Measurements from ENCODE around the gene GLIPR2.

GLIPR2 gene

DNA sequence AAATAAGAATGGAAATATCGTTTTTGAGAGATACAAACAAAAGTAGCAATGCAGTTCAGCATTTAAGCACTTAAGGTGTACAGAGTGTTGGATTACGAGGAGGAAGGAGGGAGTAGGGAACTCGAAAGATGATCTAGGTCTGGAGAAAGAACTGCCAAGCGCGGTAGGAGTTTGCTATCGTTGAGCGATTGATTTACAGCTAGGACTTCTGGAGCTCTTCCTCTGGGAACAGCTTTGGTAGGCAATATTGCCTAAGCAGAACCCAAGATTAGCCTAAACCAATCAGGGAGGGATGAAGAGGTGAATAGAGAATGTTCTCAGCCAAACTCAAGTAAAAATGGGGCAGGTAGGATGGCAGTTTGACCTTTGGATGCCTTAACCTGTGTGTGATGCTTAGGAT lies 55.2 kb downstream of the GLIPR2 start:
- Histone ChIP-seq H3K27ac (ENCODE audit: extremely low read depth, low read depth, low read length) (no peak overlapping the region; the same call in 1 of the 2 replicates), H3K4me1 (ENCODE audit: control insufficient read depth, insufficient read depth, low read length) (0 out of 2 replicates have a peak, but pooled peaks cover 6% of the 10 kb centered on the region), H3K4me3 (ENCODE audit: low read depth, low read length) (peak overlapping the region; percentile 93), H3K9me3 (ENCODE audit: control insufficient read depth, insufficient read depth, low read depth, low read length) (no peaks in the 10 kb centered on the region), H3K36me3 (ENCODE audit: control insufficient read depth in 2 of 2, insufficient read depth in 1 of 2, low read length in 2 of 2) (peaks cover 0 to 24% of the 10 kb centered on the region in 2 experiments; a peak in 2 of 3 replicates)
- ChIA-PET CTCF (interaction anchor here (0.8 to 3.6 kb wide), 8 partner anchors 10 to 237 kb away, joined by 3 to 28 read pairs (median 8); no protein-coding TSS in a partner anchor), POLR2A (interaction anchor here (0.8 to 2.6 kb wide), 5 partner anchors 25 to 117 kb away, joined by 3 to 18 read pairs (median 7); partner anchors contain the start of genes GLIPR2 and GNE)
- TF ChIP-seq SP2 (tag by site-specific recombination; IDR thresholded peaks at IDR 0.05) (peak; percentile 30), ZBTB17 (tag by site-specific recombination; IDR thresholded peaks at IDR 0.05) (peak; percentile 24; the same call in 1 of the 2 replicates), ZNF341 (tag by site-specific recombination; IDR thresholded peaks at IDR 0.05; ENCODE audit: low read depth) (peak; percentile 87), KLF16 (tag by site-specific recombination; IDR thresholded peaks at IDR 0.05) (no peak), ZNF112 (tag by site-specific recombination; IDR thresholded peaks at IDR 0.05) (no peak)

DNA sequence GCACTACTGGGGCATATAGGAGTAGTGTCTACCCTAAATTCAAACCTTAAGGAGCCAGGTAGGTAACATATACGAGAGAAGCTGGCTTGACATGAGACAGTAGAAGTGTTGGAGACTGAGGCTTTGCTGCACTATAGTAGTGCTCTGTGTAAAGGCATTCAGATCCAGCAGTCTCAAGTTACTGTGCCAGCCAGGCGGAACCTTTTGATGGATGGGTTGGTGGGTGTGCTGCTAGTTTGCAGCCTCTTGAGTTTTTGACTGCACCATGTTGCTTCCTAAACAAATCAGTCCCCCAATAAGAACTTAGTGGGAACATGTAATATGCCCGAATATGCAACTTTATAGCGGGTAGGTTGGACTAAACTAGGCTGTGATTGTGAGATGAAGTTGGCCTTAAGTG lies 55.7 kb downstream of the GLIPR2 start:
- Histone ChIP-seq H3K27ac (ENCODE audit: extremely low read depth, low read depth, low read length) (no peak overlapping the region), H3K9me3 (ENCODE audit: control insufficient read depth, insufficient read depth, low read depth, low read length) (no peaks in the 10 kb centered on the region), H3K4me1 (ENCODE audit: control insufficient read depth, insufficient read depth, low read length) (0 out of 2 replicates have a peak, but pooled peaks cover 6% of the 10 kb centered on the region), H3K36me3 (ENCODE audit: control insufficient read depth in 2 of 2, insufficient read depth in 1 of 2, low read length in 2 of 2) (peaks cover 0 to 29% of the 10 kb centered on the region in 2 experiments; a peak in 2 of 3 replicates), H3K4me3 (ENCODE audit: low read depth, low read length) (peak overlapping the region; percentile 93)
- ChIA-PET CTCF (interaction anchor here (1.1 to 3.6 kb wide), 5 partner anchors 10 to 237 kb away, joined by 3 to 28 read pairs (median 5); no protein-coding TSS in a partner anchor), POLR2A (interaction anchor here (0.8 to 2.6 kb wide), 3 partner anchors 26 to 66 kb away, joined by 3 to 18 read pairs (median 7); partner anchors contain the start of genes GLIPR2 and GNE)
- TF ChIP-seq ZNF2 (tag by site-specific recombination; IDR thresholded peaks at IDR 0.05) (no peak), FEZF1 (tag by site-specific recombination; IDR thresholded peaks at IDR 0.05) (peak; percentile 26; the same call in 1 of the 2 replicates), ZNF335 (tag by site-specific recombination; conservative IDR thresholded peaks at IDR 0.05) (no peak), INSM2 (tag by site-specific recombination; IDR thresholded peaks at IDR 0.05) (peak; percentile 73), PATZ1 (tag by site-specific recombination; IDR thresholded peaks at IDR 0.05) (no peak), SCRT2 (tag by site-specific recombination; IDR thresholded peaks at IDR 0.05) (no peak), ZNF292 (tag by site-specific recombination; IDR thresholded peaks at IDR 0.05; ENCODE audit: borderline replicate concordance, low read depth) (no peak), BCL11A (tag by site-specific recombination; IDR thresholded peaks at IDR 0.05; ENCODE audit: low read depth) (no peak)
- TF ChIP-seq, protein P1, sequence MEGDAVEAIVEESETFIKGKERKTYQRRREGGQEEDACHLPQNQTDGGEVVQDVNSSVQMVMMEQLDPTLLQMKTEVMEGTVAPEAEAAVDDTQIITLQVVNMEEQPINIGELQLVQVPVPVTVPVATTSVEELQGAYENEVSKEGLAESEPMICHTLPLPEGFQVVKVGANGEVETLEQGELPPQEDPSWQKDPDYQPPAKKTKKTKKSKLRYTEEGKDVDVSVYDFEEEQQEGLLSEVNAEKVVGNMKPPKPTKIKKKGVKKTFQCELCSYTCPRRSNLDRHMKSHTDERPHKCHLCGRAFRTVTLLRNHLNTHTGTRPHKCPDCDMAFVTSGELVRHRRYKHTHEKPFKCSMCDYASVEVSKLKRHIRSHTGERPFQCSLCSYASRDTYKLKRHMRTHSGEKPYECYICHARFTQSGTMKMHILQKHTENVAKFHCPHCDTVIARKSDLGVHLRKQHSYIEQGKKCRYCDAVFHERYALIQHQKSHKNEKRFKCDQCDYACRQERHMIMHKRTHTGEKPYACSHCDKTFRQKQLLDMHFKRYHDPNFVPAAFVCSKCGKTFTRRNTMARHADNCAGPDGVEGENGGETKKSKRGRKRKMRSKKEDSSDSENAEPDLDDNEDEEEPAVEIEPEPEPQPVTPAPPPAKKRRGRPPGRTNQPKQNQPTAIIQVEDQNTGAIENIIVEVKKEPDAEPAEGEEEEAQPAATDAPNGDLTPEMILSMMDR (tag by site-specific recombination; IDR thresholded peaks at IDR 0.05): no peak
- TF ChIP-seq, protein P2, sequence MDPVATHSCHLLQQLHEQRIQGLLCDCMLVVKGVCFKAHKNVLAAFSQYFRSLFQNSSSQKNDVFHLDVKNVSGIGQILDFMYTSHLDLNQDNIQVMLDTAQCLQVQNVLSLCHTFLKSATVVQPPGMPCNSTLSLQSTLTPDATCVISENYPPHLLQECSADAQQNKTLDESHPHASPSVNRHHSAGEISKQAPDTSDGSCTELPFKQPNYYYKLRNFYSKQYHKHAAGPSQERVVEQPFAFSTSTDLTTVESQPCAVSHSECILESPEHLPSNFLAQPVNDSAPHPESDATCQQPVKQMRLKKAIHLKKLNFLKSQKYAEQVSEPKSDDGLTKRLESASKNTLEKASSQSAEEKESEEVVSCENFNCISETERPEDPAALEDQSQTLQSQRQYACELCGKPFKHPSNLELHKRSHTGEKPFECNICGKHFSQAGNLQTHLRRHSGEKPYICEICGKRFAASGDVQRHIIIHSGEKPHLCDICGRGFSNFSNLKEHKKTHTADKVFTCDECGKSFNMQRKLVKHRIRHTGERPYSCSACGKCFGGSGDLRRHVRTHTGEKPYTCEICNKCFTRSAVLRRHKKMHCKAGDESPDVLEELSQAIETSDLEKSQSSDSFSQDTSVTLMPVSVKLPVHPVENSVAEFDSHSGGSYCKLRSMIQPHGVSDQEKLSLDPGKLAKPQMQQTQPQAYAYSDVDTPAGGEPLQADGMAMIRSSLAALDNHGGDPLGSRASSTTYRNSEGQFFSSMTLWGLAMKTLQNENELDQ (tag by site-specific recombination; IDR thresholded peaks at IDR 0.05; ENCODE audit: low read depth): no peak

Measured in HEK293 (cell line).